Measurements from ENCODE around the gene UPK1A. TPM values are rescaled to one million over a fixed set of nuclear protein-coding genes. Genes with fewer than 3 reads are reported as not detected.

The UPK1A gene
- total RNA-seq = not detected in 2 replicates

GRCh38 chr19:35666251-35666913 is at the start of gene UPK1A:
TSS of gene UPK1A (plus strand) at chr19:35666517. CDS start at chr19:35666813, 296 bp downstream.

GRCh38 chr19:35628565-35629331 is 37.6 kb upstream of the UPK1A start, which contains the start of gene RBM42:
TSS of gene RBM42 (plus strand) at chr19:35629036. CDS start at chr19:35629154, 118 bp downstream.

GRCh38 chr19:35641515-35642151 is 24.7 kb upstream of the UPK1A start, which contains the start of gene ETV2:
TSS of gene ETV2 (plus strand) at chr19:35641745. CDS start at chr19:35642461, 716 bp downstream.

GRCh38 chr19:35648017-35648961 is 18.0 kb upstream of the UPK1A start, which contains the start of gene COX6B1:
TSS of gene COX6B1 (plus strand) at chr19:35648323. CDS start at chr19:35651244, 2,921 bp downstream.

GRCh38 chr19:35704218-35704617 is 37.9 kb downstream of the UPK1A start, which contains the start of gene ZBTB32:
TSS of gene ZBTB32 (plus strand) at chr19:35704558. CDS start at chr19:35714627, 10,069 bp downstream.

GRCh38 chr19:35717665-35718344 is 51.5 kb downstream of the UPK1A start, which contains the start of gene KMT2B:
TSS of gene KMT2B (plus strand) at chr19:35718003. CDS start at chr19:35718019, 16 bp downstream.

Other genes starting within 250 kb of the UPK1A start
- gene FFAR2, start 218.3 kb upstream of the UPK1A start, total RNA-seq = not detected in 2 replicates
- 1.4 and 4.2 TPM in 2 replicates for gene KRTDAP, start 176.1 kb upstream of the UPK1A start, total RNA-seq
- gene DMKN, start 152.9 kb upstream of the UPK1A start, total RNA-seq = 317 and 408 TPM in 2 replicates
- gene SBSN, start 138.2 kb upstream of the UPK1A start, total RNA-seq = 1.1 and 3.4 TPM in 2 replicates
- not detected in 2 replicates for gene GAPDHS, start 133.1 kb upstream of the UPK1A start, total RNA-seq
- 127 and 137 TPM in 2 replicates for gene TMEM147, start 120.9 kb upstream of the UPK1A start, total RNA-seq
- gene ATP4A, start 102.9 kb upstream of the UPK1A start, total RNA-seq = not detected in 2 replicates
- gene PMIS2, start 80.3 kb upstream of the UPK1A start, total RNA-seq = not detected in 2 replicates
- 11.0 and 13.1 TPM in 2 replicates for gene HAUS5, start 53.8 kb upstream of the UPK1A start, total RNA-seq
- 75.7 and 96.4 TPM in 2 replicates for gene RBM42, start 37.5 kb upstream of the UPK1A start, total RNA-seq
- gene ETV2, start 24.8 kb upstream of the UPK1A start, total RNA-seq = 0.23 and 3.9 TPM in 2 replicates
- 481 and 564 TPM in 2 replicates for gene COX6B1, start 18.2 kb upstream of the UPK1A start, total RNA-seq
- not detected in 2 replicates for gene ZBTB32, start 38.0 kb downstream of the UPK1A start, total RNA-seq
- gene KMT2B, start 51.5 kb downstream of the UPK1A start, total RNA-seq = 6.4 and 13.0 TPM in 2 replicates
- 2.3 and 11.4 TPM in 2 replicates for gene IGFLR1, start 75.9 kb downstream of the UPK1A start, total RNA-seq
- 10.5 and 12.1 TPM in 2 replicates for gene U2AF1L4, start 78.9 kb downstream of the UPK1A start, total RNA-seq
- gene PSENEN, start 79.1 kb downstream of the UPK1A start, total RNA-seq = 28.4 and 34.8 TPM in 2 replicates
- 7.6 and 49.7 TPM in 2 replicates for gene LIN37, start 82.1 kb downstream of the UPK1A start, total RNA-seq
- 0.15 TPM in 1 of 2 replicates, not detected in the other for gene HSPB6, start 90.5 kb downstream of the UPK1A start, total RNA-seq
- gene PROSER3, start 91.7 kb downstream of the UPK1A start, total RNA-seq = 8.4 and 11.7 TPM in 2 replicates
- 0.94 and 3.1 TPM in 2 replicates for gene ARHGAP33, start 109.0 kb downstream of the UPK1A start, total RNA-seq
- gene PRODH2, start 146.3 kb downstream of the UPK1A start, total RNA-seq = not detected in 2 replicates
- gene NPHS1, start 186.0 kb downstream of the UPK1A start, total RNA-seq = not detected in 2 replicates
- gene KIRREL2, start 190.4 kb downstream of the UPK1A start, total RNA-seq = 0.08 and 0.23 TPM in 2 replicates
- 0.42 and 2.0 TPM in 2 replicates for gene APLP1, start 202.1 kb downstream of the UPK1A start, total RNA-seq
- 2.3 and 4.2 TPM in 2 replicates for gene NFKBID, start 234.0 kb downstream of the UPK1A start, total RNA-seq
- gene HCST, start 236.0 kb downstream of the UPK1A start, total RNA-seq = not detected in 2 replicates
- not detected in 2 replicates for gene TYROBP, start 241.8 kb downstream of the UPK1A start, total RNA-seq